Testis (tissue), 3 donors: ENCODE measurements around the gene SUGT1. TPM values are rescaled to one million over a fixed set of nuclear protein-coding genes. Genes with fewer than 3 reads are reported as not detected.

Source experiments
- DNase-seq: peaks from one replicate; pipeline ENCODE4 v3.0.0-alpha.2; 2019
- H3K27ac ChIP-seq, 2 donors: fragments of 200-600 bp; sonication (generic); one replicate each; pipeline ENCODE4 v1.5.1; 2019
- H3K27me3 ChIP-seq: fragments of 200-600 bp; sonication (generic); one replicate; pipeline ENCODE4 v1.5.1; 2019
- H3K36me3 ChIP-seq: fragments of 200-600 bp; sonication (generic); one replicate; pipeline ENCODE4 v1.5.1; 2017; ENCODE audit warnings: low read depth; ENCODE audit errors: missing control alignments
- H3K4me1 ChIP-seq: fragments of 200-600 bp; sonication (generic); one replicate; pipeline ENCODE4 v1.5.1; 2019
- H3K4me3 ChIP-seq, 2 donors: fragments of 200-600 bp; sonication (generic); one replicate each; pipeline ENCODE4 v1.5.1; 2017 to 2019
- H3K9me3 ChIP-seq: fragments of 200-600 bp; sonication (generic); one replicate; pipeline ENCODE4 v1.5.1; 2017
- CTCF ChIP-seq, 3 experiments: fragments of 450-650 bp in 2 of 3; fragments of 200-600 bp in 1 of 3; sonication (generic) in 1 of 3; IDR thresholded peaks; one replicate each; pipeline ENCODE4 v1.5.1; 2016 to 2019; ENCODE audit warnings: antibody characterized with exemption in 3 of 3, mild to moderate bottlenecking in 2 of 3, moderate library complexity in 1 of 3
- POLR2A ChIP-seq: fragments of 450-650 bp; IDR thresholded peaks from one replicate; pipeline ENCODE4 v1.6.1; 2017; ENCODE audit warnings: antibody characterized with exemption, mild to moderate bottlenecking, moderate library complexity
- WGBS, 2 donors: methylation state at CpG; one replicate each; pipeline ENCODE4 v1.1.5; 2018; 5-methylcytosine and 5-hydroxymethylcytosine counted together
- intact Hi-C: fragments of 100-400 bp; cut with DNase I; formaldehyde crosslinking; loops from one replicate; pipeline ENCODE4 v1.15.1; 2023; ENCODE audit warnings: low total_unique reads
- polyA plus RNA-seq: library from polyadenylated mRNA; stranded (reverse); fragments of 350-450 nt; fragmentation: Illumina TruSeq; extraction: RNeasy Lipid Tissue Mini Kit (QIAGEN cat#74804); gene quantifications from one replicate; pipeline ENCODE4 v1.2.3, GENCODE V29; 2014; ENCODE audit warnings: low read depth, low replicate concordance; ENCODE audit not compliant: insufficient read depth
- total RNA-seq, 2 donors: library from RNA; depleted of rRNA; stranded (reverse); fragments of >200 nt; gene quantifications; one replicate each; pipeline ENCODE4 v1.2.3, GENCODE V29; 2016

Gene SUGT1
- total and polyA plus RNA-seq, 3 donors from 2014 or later: 49.1 to 63.4 (median 54.2) TPM

- TF ChIP-seq POLR2A: no peak
- no peak for TF ChIP-seq CTCF (IDR thresholded peaks at IDR 0.05)
- no peak for DNase-seq
- Histone ChIP-seq H3K27ac (no peak overlapping the region), H3K27me3 (no peaks in the 10 kb centered on the region), H3K36me3 (no peaks in the 10 kb centered on the region), H3K4me1 (no peaks in the 10 kb centered on the region), H3K9me3 (no peaks in the 10 kb centered on the region), H3K4me3 (no peak overlapping the region)
- WGBS, 2 donors: 31 to 59% methylated on average over 5 of the region's 5 CpGs
- intact Hi-C loops: no loop called here
Observed at GRCh38 chr13:52749419-52749818, 96.8 kb downstream of the SUGT1 start.

Other genes with a start within 250 kb of the SUGT1 start
- 1 to 10 TPM; 4.4 to 4.7 TPM for gene THSD1, start 246.7 kb upstream of the SUGT1 start, total RNA-seq
- 4.9 TPM for gene THSD1, start 246.7 kb upstream of the SUGT1 start, polyA plus RNA-seq
- gene VPS36, start 202.2 kb upstream of the SUGT1 start, total RNA-seq: 10 to 100 TPM; 24.6 to 25.6 TPM
- 9.4 TPM for gene VPS36, start 202.2 kb upstream of the SUGT1 start, polyA plus RNA-seq
- gene CKAP2, start 197.4 kb upstream of the SUGT1 start, total RNA-seq: 10 to 100 TPM; 33.8 to 43.2 TPM
- gene CKAP2, start 197.4 kb upstream of the SUGT1 start, polyA plus RNA-seq: 27.0 TPM
- 1 to 10 TPM; 4.0 to 6.7 TPM for gene HNRNPA1L2, start 10.4 kb upstream of the SUGT1 start, total RNA-seq
- 5.6 TPM for gene HNRNPA1L2, start 10.4 kb upstream of the SUGT1 start, polyA plus RNA-seq
- 1 to 10 TPM; 3.5 to 4.1 TPM for gene CNMD, start 87.0 kb downstream of the SUGT1 start, total RNA-seq
- 5.0 TPM for gene CNMD, start 87.0 kb downstream of the SUGT1 start, polyA plus RNA-seq
- gene PCDH8, start 195.8 kb downstream of the SUGT1 start, total RNA-seq: 1 to 10 TPM; 1.5 to 6.8 TPM
- 5.1 TPM for gene PCDH8, start 195.8 kb downstream of the SUGT1 start, polyA plus RNA-seq